Cardiac fibroblast (primary cell): Measurements from ENCODE around the gene SRRM5.
"Not testable (repeated sequence)": the region's sequence is repeated elsewhere in the genome, so short reads cannot be mapped to it uniquely, and the experiment has no call there.

Source experiments
- DNase-seq, 2 donors: peaks; one replicate each; pipeline versions ENCODE4 v3.0.0 to v3.0.0-alpha.2; 2010; ENCODE audit warnings: low read depth in 2 of 2
- H3K4me3 ChIP-seq, 2 donors: replicated peaks in 1 of 2; 1 replicate in 1 of 2; 2 replicates in 1 of 2; pipeline ENCODE4 v1.5.1; 2011; ENCODE audit warnings: low read depth in 2 of 2, low read length in 2 of 2, mild to moderate bottlenecking in 2 of 2, moderate library complexity in 1 of 2
- TF ChIP-seq, protein P1 (sequence below): IDR thresholded peaks from one replicate; pipeline ENCODE4 v1.5.1; 2011; ENCODE audit warnings: low read depth, mild to moderate bottlenecking, low read length, inconsistent platforms

The SRRM5 gene

DNA sequence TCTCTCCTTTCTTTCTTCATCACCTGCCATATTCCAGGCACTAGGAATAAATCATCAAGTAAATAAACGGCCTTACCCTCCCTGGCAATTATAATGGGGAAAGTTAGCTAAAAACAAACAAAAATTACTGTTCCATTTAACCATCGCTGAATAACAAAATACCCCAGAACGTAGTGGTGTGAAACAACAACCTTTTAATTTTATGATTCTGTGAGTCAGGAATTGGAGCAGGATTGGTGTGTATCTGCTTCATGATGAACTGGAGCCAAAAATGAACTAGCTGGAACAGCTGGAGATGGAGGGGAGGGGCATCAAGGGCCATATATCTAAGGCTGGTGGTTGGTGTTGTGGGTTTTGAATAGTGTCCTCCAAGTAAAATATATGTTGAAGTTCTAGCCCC is 31.4 kb downstream of the SRRM5 start:
- H3K4me3 ChIP-seq, result no peak overlapping the region
- DNase-seq, result no peak
- TF ChIP-seq, protein P1, sequence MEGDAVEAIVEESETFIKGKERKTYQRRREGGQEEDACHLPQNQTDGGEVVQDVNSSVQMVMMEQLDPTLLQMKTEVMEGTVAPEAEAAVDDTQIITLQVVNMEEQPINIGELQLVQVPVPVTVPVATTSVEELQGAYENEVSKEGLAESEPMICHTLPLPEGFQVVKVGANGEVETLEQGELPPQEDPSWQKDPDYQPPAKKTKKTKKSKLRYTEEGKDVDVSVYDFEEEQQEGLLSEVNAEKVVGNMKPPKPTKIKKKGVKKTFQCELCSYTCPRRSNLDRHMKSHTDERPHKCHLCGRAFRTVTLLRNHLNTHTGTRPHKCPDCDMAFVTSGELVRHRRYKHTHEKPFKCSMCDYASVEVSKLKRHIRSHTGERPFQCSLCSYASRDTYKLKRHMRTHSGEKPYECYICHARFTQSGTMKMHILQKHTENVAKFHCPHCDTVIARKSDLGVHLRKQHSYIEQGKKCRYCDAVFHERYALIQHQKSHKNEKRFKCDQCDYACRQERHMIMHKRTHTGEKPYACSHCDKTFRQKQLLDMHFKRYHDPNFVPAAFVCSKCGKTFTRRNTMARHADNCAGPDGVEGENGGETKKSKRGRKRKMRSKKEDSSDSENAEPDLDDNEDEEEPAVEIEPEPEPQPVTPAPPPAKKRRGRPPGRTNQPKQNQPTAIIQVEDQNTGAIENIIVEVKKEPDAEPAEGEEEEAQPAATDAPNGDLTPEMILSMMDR, result no peak

DNA sequence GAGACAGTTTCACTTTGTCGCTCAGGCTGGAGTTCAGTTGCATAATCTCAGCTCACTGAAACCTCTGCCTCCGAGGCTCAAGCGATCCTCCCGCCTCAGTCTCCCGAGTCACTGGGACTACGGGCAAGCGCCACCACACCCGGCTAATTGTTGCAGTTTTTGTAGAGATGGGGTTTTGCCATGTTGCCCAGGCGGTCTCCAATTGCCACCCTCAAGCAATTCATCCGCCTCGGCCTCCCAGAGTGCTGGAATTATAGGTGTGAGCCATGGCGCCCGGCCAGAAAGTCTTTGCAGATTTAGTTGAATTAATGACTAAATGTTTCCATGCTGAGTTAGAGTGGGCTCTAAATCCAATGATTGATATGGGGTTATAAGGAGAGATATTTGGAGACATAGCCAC is 32.3 kb downstream of the SRRM5 start:
- DNase-seq, result no peak
- no peak overlapping the region for H3K4me3 ChIP-seq
- TF ChIP-seq, protein P1, result no peak

DNA sequence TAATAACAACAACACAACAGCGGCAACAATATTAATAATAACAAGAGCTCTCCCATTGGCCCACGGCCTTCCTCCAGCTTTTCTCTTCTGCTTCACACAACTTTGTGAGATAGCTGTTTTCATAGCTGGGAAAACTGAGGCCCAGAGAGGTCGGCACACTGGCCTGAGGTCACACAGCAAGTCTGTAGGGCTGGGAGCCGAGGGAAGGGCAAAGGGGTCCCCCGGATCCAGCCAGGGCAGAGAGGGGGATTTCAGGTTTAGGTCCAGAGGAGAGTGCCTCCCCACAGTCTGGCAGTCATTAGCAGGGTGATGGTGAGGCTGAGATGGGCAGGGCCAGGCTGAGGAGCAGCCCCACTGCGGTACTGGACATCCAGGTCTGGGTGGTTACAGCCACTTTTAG is 36.7 kb downstream of the SRRM5 start:
- no peak overlapping the region for H3K4me3 ChIP-seq
- DNase-seq, result no peak
- TF ChIP-seq, protein P1, result no peak

DNA sequence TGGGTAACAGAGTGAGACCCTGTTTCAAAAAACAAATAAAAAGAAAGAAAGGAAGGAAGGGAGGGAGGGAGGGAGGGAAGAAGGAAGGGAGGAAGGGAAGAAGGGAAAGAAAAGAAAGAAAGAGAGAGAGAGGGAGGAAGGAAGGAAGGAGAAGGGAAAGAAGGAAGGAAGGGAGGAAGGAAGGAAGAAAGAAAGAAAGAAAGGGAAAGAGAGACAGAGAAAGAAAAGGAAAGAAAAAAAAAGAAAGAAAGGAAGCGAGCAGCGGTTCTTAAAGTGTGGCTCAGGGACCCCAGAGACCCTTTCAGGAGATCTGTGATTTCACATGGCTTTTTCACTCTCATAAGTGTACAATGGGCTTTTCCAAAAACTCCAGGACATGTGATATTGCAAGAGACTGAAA is 37.6 kb downstream of the SRRM5 start:
- no peak for DNase-seq
- no peak overlapping the region for H3K4me3 ChIP-seq
- TF ChIP-seq, protein P1, result no peak

DNA sequence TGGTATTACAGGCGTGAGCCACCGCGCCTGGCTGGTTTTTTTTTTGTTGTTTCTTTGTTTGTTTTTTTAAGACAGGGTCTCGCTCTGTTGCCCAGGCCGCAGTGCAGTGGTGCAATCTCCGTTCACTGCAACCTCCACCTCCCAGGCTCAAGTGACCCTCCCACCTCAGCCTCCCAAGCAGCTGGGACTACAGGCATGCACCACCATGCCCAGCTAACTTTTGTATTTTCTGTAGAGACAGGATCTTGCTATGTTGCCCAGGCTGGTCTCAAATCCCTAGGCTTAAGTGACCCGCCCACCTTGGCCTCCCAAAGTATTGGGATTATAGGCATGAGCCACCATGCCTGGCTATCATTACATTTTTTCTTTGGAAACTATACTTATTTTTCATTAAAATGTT is 38.4 kb downstream of the SRRM5 start:
- not testable (repeated sequence) for H3K4me3 ChIP-seq, DNase-seq

DNA sequence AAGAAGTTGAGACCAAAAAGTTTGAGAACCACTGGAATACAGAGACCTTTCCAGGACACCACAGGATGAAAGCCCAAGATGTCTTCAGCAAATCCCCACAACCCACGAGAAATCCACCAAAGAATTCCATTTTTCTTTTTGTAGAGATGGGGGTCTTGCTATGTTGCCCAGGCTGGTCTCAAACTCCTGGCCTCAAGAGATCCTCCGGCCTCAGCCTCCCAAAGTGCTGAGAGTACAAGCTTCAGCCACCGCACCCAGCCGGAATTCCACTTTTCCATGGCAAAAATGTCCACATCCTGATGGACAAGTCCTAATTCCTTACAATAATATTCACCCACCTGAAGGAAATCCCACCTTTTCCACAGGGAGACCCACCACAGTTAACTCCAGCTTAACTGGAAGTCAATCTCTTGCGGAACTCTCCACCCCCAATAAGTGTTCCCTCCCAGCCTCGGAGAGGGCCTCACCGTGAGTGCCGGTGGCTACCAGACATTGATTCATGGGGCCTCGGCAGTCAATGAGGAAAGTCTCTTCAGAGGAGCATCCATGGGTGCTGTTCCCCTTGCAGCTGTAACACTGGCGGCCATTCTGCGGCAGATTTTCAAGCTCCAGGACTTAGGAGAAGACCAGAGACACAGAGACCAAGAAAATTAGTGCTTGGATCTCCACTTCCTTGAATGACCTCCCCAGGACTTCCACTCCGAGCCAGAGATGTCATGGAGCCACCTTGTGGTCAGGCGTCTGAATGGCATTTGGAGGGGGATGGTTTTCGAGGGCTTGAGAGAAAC is 40.1 kb downstream of the SRRM5 start:
- TF ChIP-seq, protein P1, result peak; percentile 76
- DNase-seq, result peak; percentile 69 to 79

DNA sequence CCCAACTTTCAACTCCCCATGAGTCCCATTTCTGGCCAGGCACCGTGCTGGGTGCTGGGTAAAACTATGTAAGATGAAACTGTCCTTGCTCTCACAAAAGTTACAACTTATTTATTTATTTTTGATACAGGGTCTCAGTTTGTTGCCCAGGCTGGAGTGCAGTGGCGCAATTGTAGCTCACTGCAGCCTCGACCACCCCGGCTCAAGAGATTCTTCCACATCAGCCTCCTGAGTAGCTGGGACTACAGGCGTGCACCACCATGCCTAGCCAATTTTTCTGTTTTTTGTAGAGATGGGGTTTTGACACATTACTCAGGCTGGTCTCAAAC is 40.6 kb downstream of the SRRM5 start:
- no peak overlapping the region for H3K4me3 ChIP-seq
- TF ChIP-seq, protein P1, result no peak
- DNase-seq, result no peak

More for the DNA sequence above, 40.1 kb downstream of the SRRM5 start:
- no peak overlapping the region for H3K4me3 ChIP-seq
